Fibroblast of lung (primary cell): ENCODE measurements around the gene KCND3.

Experiments used
- CTCF ChIP-seq, 2 donors: IDR thresholded peaks in 1 of 2; conservative IDR thresholded peaks in 1 of 2; 1 replicate in 1 of 2; 2 replicates in 1 of 2; pipeline ENCODE4 v1.5.1; 2011 to 2012; ENCODE audit warnings: low read length in 2 of 2, control low read depth in 1 of 2, inconsistent platforms in 1 of 2, low read depth in 1 of 2, mild to moderate bottlenecking in 1 of 2
- EZH2 ChIP-seq: IDR thresholded peaks from 2 replicates; pipeline ENCODE4 v1.5.1; 2012; ENCODE audit warnings: low read length, control low read depth, mild to moderate bottlenecking; ENCODE audit errors: missing control alignments

- no peak for TF ChIP-seq CTCF (conservative IDR thresholded peaks at IDR 0.05 in 1 of 2, IDR thresholded peaks at IDR 0.05 in 1 of 2; ENCODE audit: low read depth in 1 of 2, low read length in 2 of 2)
- TF ChIP-seq EZH2: no peak
Measured at GRCh38 chr1:111961773-111962565, 27.5 kb downstream of the KCND3 start.
